Duodenal mucosa (tissue), 2 donors: ENCODE results near the gene LSP1.

Experiments used
- H3K27ac ChIP-seq: one replicate; pipeline ENCODE4 v1.7.0; 2013; ENCODE audit warnings: low read depth, low read length
- H3K27me3 ChIP-seq, 2 donors: one replicate each; pipeline ENCODE4 v1.7.0; 2013; ENCODE audit warnings: low read length in 2 of 2, control low read depth in 1 of 2; ENCODE audit not compliant: insufficient read depth in 2 of 2, control insufficient read depth in 1 of 2
- H3K36me3 ChIP-seq, 2 donors: one replicate each; pipeline ENCODE4 v1.7.0; 2013; ENCODE audit warnings: low read length in 2 of 2, control low read depth in 1 of 2; ENCODE audit not compliant: insufficient read depth in 2 of 2, control insufficient read depth in 1 of 2
- H3K4me1 ChIP-seq, 2 donors: one replicate each; pipeline ENCODE4 v1.7.0; 2013; ENCODE audit warnings: low read length in 2 of 2, control low read depth in 1 of 2; ENCODE audit not compliant: insufficient read depth in 2 of 2, control insufficient read depth in 1 of 2
- H3K4me3 ChIP-seq, 2 donors: one replicate each; pipeline ENCODE4 v1.7.0; 2013; ENCODE audit warnings: low read length in 2 of 2, low read depth in 1 of 2
- H3K9ac ChIP-seq, 2 donors: one replicate each; pipeline ENCODE4 v1.7.0; 2013; ENCODE audit warnings: low read length in 2 of 2, low read depth in 1 of 2
- H3K9me3 ChIP-seq, 2 donors: one replicate each; pipeline ENCODE4 v1.7.0; 2013; ENCODE audit warnings: low read length in 2 of 2, control low read depth in 1 of 2; ENCODE audit not compliant: control insufficient read depth in 1 of 2

The LSP1 gene

DNA sequence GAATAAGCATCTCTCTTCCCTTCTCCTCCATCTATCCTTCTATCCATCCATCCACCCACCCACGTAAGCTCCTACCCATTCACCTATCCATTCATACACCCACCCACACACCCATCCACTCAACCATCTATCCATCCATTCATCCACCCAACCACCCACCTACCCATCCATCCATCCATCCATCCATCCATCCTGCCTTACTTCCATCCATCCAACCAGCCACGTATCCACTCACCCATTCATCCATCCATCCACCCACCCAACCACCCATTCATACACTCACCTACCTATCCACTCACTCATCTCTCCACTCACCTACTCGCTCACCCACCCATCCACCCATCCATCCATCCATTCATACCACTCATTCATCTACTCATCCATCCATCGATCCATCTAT lies 79.8 kb downstream of the LSP1 start:
- Histone ChIP-seq H3K4me3 (no peak overlapping the region), H3K9me3 (no peaks in the 10 kb centered on the region), H3K36me3 (no peaks in the 10 kb centered on the region), H3K9ac (no peak overlapping the region), H3K27ac (no peak overlapping the region), H3K4me1 (no peaks in the 10 kb centered on the region), H3K27me3 (no peaks in the 10 kb centered on the region)

GRCh38 chr11:1933416-1934334 lies 80.8 kb downstream of the LSP1 start:
- no peak overlapping the region for H3K27ac ChIP-seq
- H3K4me3 ChIP-seq, result no peak overlapping the region
- H3K4me1 ChIP-seq, result no peaks in the 10 kb centered on the region
- no peaks in the 10 kb centered on the region for H3K36me3 ChIP-seq
- no peaks in the 10 kb centered on the region for H3K27me3 ChIP-seq
- H3K9me3 ChIP-seq, result no peaks in the 10 kb centered on the region
- no peak overlapping the region for H3K9ac ChIP-seq

DNA sequence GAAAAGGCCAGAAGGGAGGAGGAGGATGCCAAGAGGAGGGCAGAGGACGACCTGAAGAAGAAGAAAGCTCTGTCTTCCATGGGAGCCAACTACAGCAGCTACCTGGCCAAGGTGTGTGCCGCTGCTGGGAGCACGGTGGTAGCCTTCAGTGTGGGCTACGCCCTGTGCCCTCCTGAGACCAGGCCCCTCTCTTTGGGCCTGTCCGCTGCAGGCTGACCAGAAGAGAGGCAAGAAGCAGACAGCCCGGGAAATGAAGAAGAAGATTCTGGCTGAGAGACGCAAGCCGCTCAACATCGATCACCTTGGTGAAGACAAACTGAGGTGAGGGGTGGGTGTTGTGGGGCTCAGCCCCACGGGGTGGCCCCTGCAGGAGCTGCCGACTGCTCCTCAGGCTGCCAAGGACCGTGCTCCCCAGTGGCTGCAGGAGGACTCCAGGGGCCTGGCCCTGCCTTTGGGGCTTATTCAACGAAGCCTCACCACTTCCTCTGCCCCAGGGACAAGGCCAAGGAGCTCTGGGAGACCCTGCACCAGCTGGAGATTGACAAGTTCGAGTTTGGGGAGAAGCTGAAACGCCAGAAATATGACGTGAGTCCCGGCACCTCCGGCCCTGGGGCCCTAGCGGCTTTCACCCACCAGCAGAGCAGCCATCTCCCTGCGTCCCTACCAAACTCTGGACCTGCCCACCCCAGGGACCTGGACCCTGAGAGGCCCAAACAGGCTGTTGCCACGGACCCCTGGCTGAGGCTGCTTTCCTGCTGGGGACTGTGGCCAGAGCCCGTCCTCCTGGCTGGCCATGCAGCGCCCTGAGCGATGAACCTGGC lies 81.7 kb downstream of the LSP1 start:
- no peak overlapping the region for H3K9ac ChIP-seq
- H3K4me1 ChIP-seq, result no peaks in the 10 kb centered on the region
- H3K27ac ChIP-seq, result no peak overlapping the region
- no peaks in the 10 kb centered on the region for H3K36me3 ChIP-seq
- H3K27me3 ChIP-seq, result no peaks in the 10 kb centered on the region
- H3K9me3 ChIP-seq, result no peaks in the 10 kb centered on the region
- H3K4me3 ChIP-seq, result no peak overlapping the region

- Histone ChIP-seq H3K4me1 (no peaks in the 10 kb centered on the region), H3K9me3 (no peaks in the 10 kb centered on the region), H3K36me3 (no peaks in the 10 kb centered on the region), H3K9ac (no peak overlapping the region), H3K27me3 (no peaks in the 10 kb centered on the region), H3K4me3 (no peak overlapping the region), H3K27ac (no peak overlapping the region)
Measured at GRCh38 chr11:1935156-1936071, 82.5 kb downstream of the LSP1 start.

- no peak overlapping the region for H3K27ac ChIP-seq
- no peaks in the 10 kb centered on the region for H3K9me3 ChIP-seq
- H3K4me3 ChIP-seq, result no peak overlapping the region
- H3K9ac ChIP-seq, result no peak overlapping the region
- no peaks in the 10 kb centered on the region for H3K36me3 ChIP-seq
- no peaks in the 10 kb centered on the region for H3K4me1 ChIP-seq
- no peaks in the 10 kb centered on the region for H3K27me3 ChIP-seq
Measured at GRCh38 chr11:1936072-1936780, 83.3 kb downstream of the LSP1 start.

GRCh38 chr11:1936781-1937615 lies 84.1 kb downstream of the LSP1 start:
- no peak overlapping the region for H3K9ac ChIP-seq
- no peak overlapping the region for H3K27ac ChIP-seq

DNA sequence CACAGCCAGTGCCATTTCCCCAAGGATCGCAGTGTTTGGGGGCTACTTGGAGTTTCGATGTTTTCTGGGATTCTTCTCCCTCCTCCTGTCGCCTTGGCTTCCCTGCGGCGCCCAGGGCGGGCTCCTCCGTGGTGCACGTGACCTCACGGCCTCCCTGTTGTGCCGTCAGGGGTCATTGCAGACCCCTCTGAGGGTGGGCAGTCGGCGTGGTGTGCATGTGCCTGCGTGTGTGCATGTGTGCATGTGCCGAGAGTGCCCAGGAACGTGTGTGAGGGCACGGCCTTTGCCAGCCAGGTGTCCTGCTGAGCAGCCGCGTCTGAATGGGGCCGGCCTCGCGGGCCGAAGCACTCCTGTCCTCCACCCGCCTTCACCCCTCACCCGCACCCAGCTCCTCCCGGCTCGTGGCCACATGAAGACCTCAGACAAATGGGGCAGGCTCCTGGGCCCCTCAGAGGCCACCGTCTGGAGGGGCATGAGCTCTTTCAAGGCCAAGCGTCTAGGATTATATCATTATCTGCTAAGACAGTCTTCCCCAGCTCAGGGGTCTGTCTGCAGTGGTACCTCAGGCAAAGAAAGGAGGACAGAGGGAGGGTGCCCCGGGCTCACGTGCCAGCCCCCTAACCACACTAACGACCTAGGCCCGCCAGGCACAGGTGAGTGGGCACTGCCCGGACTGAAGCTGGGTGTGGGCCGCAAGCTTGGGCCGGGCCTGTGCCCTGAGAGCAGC lies 84.9 kb downstream of the LSP1 start:
- Histone ChIP-seq H3K27me3 (no peaks in the 10 kb centered on the region), H3K9ac (no peak overlapping the region), H3K4me3 (no peak overlapping the region), H3K36me3 (no peaks in the 10 kb centered on the region), H3K4me1 (no peaks in the 10 kb centered on the region), H3K27ac (no peak overlapping the region), H3K9me3 (no peaks in the 10 kb centered on the region)

More at GRCh38 chr11:1936781-1937615, 84.1 kb downstream of the LSP1 start:
- no peaks in the 10 kb centered on the region for H3K27me3 ChIP-seq
- H3K4me1 ChIP-seq, result no peaks in the 10 kb centered on the region
- no peak overlapping the region for H3K4me3 ChIP-seq
- H3K9me3 ChIP-seq, result no peaks in the 10 kb centered on the region
- no peaks in the 10 kb centered on the region for H3K36me3 ChIP-seq

DNA sequence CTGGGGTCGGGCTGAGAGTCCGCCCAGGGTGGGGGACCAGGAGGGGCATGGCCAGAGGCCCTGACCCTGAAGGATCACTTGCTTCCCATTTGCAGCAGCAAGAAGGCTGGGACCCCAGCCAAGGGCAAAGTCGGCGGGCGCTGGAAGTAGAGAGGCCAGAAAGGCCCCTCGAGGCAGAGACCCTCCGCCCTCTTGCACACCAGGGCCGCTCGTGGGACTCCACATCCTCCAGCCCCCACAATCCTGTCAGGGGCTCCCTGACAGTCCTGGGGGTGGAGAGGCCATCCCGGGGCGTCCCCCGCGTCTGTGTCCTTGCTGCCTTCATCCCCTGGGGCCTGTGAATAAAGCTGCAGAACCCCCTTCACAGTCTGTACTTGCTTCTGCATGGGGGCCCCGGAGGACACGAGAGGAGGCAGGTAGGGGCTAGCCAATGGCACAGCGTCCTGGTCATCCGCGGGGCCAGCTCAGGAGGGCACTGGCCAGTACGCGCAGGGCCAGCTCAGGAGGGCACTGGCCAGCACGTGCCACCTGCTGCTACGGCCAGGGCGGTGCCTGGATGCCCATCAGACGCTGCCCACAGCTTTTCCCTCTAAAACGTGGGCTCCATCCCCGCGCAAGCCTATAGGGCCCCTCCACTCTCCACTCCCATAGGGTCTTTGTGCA lies 85.6 kb downstream of the LSP1 start:
- no peak overlapping the region for H3K9ac ChIP-seq
- no peak overlapping the region for H3K27ac ChIP-seq
- H3K4me3 ChIP-seq, result no peak overlapping the region
- no peaks in the 10 kb centered on the region for H3K36me3 ChIP-seq
- H3K9me3 ChIP-seq, result no peaks in the 10 kb centered on the region
- H3K27me3 ChIP-seq, result no peaks in the 10 kb centered on the region
- no peaks in the 10 kb centered on the region for H3K4me1 ChIP-seq
